ENCODE results near the gene RAPH1. TPM values are rescaled to one million over a fixed set of nuclear protein-coding genes. Genes with fewer than 3 reads are reported as not detected.

The RAPH1 gene
- total and polyA plus RNA-seq, 4 donors: 7.2 to 62.7 (median 35.1) TPM

DNA sequence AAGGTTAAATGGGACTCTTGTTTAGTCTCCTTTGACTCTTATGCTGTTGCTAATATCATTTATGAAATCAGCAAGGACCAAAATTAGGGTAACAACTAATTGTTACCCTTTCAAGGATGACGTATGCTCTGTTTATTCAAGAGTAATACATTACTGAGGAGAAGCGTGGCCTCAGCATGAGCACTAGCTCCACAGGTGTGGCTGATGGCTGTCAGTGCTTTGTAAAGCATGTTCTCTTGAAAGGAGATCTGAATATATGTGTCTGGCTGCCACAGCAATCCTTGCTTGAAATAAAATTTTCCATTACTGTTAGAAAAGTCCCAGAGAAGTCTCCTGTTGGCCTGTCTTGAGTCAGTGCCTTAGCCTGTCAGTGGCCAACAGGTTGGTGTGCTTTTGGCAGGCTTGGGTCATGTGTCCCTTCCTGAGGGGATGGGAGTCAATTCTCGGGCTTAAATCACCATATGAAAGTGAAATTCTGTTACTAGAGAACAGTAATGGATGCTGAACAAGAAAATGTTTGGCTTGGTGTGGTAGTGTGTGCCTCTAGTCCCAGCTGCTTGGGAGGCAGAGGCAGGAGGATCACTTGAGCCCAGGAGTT, 174.2 kb downstream of the RAPH1 start:
- WGBS, 2 donors: 66 to 82% methylated on average over 3 of the region's 3 CpGs
- TF ChIP-seq, protein P1, sequence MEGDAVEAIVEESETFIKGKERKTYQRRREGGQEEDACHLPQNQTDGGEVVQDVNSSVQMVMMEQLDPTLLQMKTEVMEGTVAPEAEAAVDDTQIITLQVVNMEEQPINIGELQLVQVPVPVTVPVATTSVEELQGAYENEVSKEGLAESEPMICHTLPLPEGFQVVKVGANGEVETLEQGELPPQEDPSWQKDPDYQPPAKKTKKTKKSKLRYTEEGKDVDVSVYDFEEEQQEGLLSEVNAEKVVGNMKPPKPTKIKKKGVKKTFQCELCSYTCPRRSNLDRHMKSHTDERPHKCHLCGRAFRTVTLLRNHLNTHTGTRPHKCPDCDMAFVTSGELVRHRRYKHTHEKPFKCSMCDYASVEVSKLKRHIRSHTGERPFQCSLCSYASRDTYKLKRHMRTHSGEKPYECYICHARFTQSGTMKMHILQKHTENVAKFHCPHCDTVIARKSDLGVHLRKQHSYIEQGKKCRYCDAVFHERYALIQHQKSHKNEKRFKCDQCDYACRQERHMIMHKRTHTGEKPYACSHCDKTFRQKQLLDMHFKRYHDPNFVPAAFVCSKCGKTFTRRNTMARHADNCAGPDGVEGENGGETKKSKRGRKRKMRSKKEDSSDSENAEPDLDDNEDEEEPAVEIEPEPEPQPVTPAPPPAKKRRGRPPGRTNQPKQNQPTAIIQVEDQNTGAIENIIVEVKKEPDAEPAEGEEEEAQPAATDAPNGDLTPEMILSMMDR (IDR thresholded peaks at IDR 0.05; ENCODE audit: control extremely low read depth, extremely low read depth): no peak
- DNase-seq: peak in 1 of 3 donors; percentile 21
- no peak for ATAC-seq (ENCODE audit: insufficient read depth, low FRiP score)
- Histone ChIP-seq H3K9ac (ENCODE audit: insufficient read depth in 1 of 2, low read length in 2 of 2) (no peak overlapping the region), H3K9me3 (ENCODE audit: control insufficient read depth in 4 of 4, insufficient read depth in 3 of 4, low read length in 3 of 4) (no peaks in the 10 kb centered on the region), H3K27me3 (ENCODE audit: control insufficient read depth in 3 of 3, insufficient read depth in 3 of 3, low read length in 2 of 3) (no peaks in the 10 kb centered on the region), H3K27ac (ENCODE audit: low read depth in 1 of 2, low read length in 1 of 2) (peak overlapping the region in 1 of 2 donors; percentile 28), H3K36me3 (ENCODE audit: control insufficient read depth in 4 of 4, insufficient read depth in 4 of 4, low read length in 4 of 4) (peaks cover 0 to 4% (median 0%) of the 10 kb centered on the region in 4 donors), H3K4me1 (ENCODE audit: control insufficient read depth in 5 of 5, insufficient read depth in 5 of 5, low read length in 5 of 5) (peaks cover 0 to 14% (median 3%) of the 10 kb centered on the region in 5 donors), H3K4me3 (no peak overlapping the region)

DNA sequence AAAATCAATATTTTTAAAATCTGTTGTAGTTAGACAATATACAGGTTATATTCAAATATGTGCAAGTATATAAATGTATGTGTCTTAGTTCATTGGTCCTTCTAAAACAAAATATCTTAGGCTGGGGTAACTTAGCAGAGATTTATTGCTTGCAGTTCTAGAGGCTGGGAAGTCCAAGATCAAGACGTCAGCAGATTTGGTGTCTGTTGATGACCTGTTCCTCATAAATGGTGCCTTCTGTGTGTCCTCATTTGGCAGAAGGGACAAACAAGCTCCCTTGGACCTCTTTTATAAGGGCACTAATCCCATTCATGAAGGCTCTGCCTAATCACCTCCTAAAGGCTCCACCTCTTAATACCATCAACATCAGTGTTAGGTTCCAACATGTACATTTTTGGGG, 175.7 kb downstream of the RAPH1 start:
- WGBS, 2 donors: 91 to 96% methylated on average over 1 of the region's 1 CpG

DNA sequence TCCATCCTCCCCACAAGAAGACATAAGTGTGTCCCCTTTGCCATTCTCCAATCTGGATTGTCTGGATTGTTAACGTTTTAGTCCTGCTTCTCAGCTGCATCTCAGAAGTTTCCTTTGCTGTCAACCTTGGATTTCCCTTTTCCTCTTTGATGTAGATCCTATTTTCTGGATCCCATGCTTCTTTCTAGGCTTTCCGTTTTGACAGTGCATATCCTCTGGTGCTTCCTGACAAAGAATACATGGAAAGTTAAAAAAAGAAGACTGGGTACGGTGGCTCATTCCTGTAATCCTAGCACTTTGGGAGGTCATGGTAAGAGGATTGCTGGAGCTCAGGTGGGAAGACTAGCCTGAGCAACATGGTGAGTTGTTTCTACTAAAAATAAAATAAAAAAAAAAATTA, 180.1 kb downstream of the RAPH1 start:
- no peaks in the 10 kb centered on the region for H3K27me3 ChIP-seq (ENCODE audit: control insufficient read depth in 3 of 3, insufficient read depth in 3 of 3, low read length in 2 of 3)
- no peaks in the 10 kb centered on the region for H3K9me3 ChIP-seq (ENCODE audit: control insufficient read depth in 4 of 4, insufficient read depth in 3 of 4, low read length in 3 of 4)
- no peak overlapping the region for H3K9ac ChIP-seq (ENCODE audit: insufficient read depth in 1 of 2, low read length in 2 of 2)
- 68 to 79% methylated on average over 3 of the region's 3 CpGs for WGBS, 2 donors
- no peak overlapping the region for H3K27ac ChIP-seq (ENCODE audit: low read depth in 1 of 2, low read length in 1 of 2)
- TF ChIP-seq, protein P1 (IDR thresholded peaks at IDR 0.05; ENCODE audit: control extremely low read depth, extremely low read depth): no peak
- ATAC-seq (ENCODE audit: insufficient read depth, low FRiP score) (no peak), DNase-seq (no peak)
- peaks cover 0 to 7% (median 0%) of the 10 kb centered on the region in 5 donors for H3K4me1 ChIP-seq (ENCODE audit: control insufficient read depth in 5 of 5, insufficient read depth in 5 of 5, low read length in 5 of 5)
- H3K4me3 ChIP-seq: no peak overlapping the region
- H3K36me3 ChIP-seq (ENCODE audit: control insufficient read depth in 4 of 4, insufficient read depth in 4 of 4, low read length in 4 of 4): peaks cover 0 to 7% (median 4%) of the 10 kb centered on the region in 4 donors

More for the DNA sequence above, 175.7 kb downstream of the RAPH1 start:
- Histone ChIP-seq H3K9me3 (ENCODE audit: control insufficient read depth in 4 of 4, insufficient read depth in 3 of 4, low read length in 3 of 4) (no peaks in the 10 kb centered on the region), H3K27ac (ENCODE audit: low read depth in 1 of 2, low read length in 1 of 2) (no peak overlapping the region), H3K36me3 (ENCODE audit: control insufficient read depth in 4 of 4, insufficient read depth in 4 of 4, low read length in 4 of 4) (peaks cover 0 to 6% (median 2%) of the 10 kb centered on the region in 4 donors), H3K9ac (ENCODE audit: insufficient read depth in 1 of 2, low read length in 2 of 2) (no peak overlapping the region), H3K4me3 (no peak overlapping the region), H3K27me3 (ENCODE audit: control insufficient read depth in 3 of 3, insufficient read depth in 3 of 3, low read length in 2 of 3) (no peaks in the 10 kb centered on the region), H3K4me1 (ENCODE audit: control insufficient read depth in 5 of 5, insufficient read depth in 5 of 5, low read length in 5 of 5) (peaks cover 0 to 16% (median 3%) of the 10 kb centered on the region in 5 donors)
- ATAC-seq (ENCODE audit: insufficient read depth, low FRiP score) (no peak), DNase-seq (no peak)
- TF ChIP-seq, protein P1 (IDR thresholded peaks at IDR 0.05; ENCODE audit: control extremely low read depth, extremely low read depth): no peak
